Naive thymus-derived CD8-positive, alpha-beta T cell (primary cell): ENCODE results near the gene CYB561D2. TPM values are rescaled to one million over a fixed set of nuclear protein-coding genes. Genes with fewer than 3 reads are reported as not detected.

Experiments
- ATAC-seq, 2 donors: fragments of 150-1000 bp; cut with Tn5 transposase in 1 of 2; sonication (Bioruptor Pico), chemical (Tn5 transposase) in 1 of 2; 1 replicate in 1 of 2; 2 replicates in 1 of 2; pipeline ENCODE4 v1.10.0; 2021; ENCODE audit warnings: mild to moderate bottlenecking in 2 of 2, moderate library complexity in 2 of 2
- POLR2A ChIA-PET: fragments of 350-600 bp; sonication (Branson Sonifier 250); formaldehyde crosslinking; loops from one replicate; lab custom pipeline; 2021; ENCODE audit warnings: antibody characterized with exemption; lab: Charles Lee
- DNase-seq, 10 donors: peaks; one replicate each; pipeline versions ENCODE4 v3.0.0 to v3.0.0-alpha.2; 2020 to 2022
- H3K27ac Mint-ChIP-seq, 10 donors: one replicate each; pipeline ENCODE4 v1.8.0; 2020 to 2022; ENCODE audit warnings: mild to moderate bottlenecking in 10 of 10, mixed read lengths in 10 of 10, moderate library complexity in 4 of 10, inconsistent platforms in 1 of 10
- H3K27me3 Mint-ChIP-seq, 5 donors: one replicate each; pipeline ENCODE4 v1.8.0; 2021 to 2022; ENCODE audit warnings: mixed read lengths in 5 of 5
- H3K36me3 Mint-ChIP-seq, 3 donors: one replicate each; pipeline ENCODE4 v1.8.0; 2020 to 2022; ENCODE audit warnings: mixed read lengths in 3 of 3, mild to moderate bottlenecking in 2 of 3, inconsistent platforms in 1 of 3
- H3K4me1 Mint-ChIP-seq, 4 donors: one replicate each; pipeline ENCODE4 v1.8.0; 2021 to 2022; ENCODE audit warnings: mixed read lengths in 4 of 4
- H3K4me3 Mint-ChIP-seq, 10 donors: one replicate each; pipeline ENCODE4 v1.8.0; 2020 to 2022; ENCODE audit warnings: mild to moderate bottlenecking in 10 of 10, mixed read lengths in 10 of 10, moderate library complexity in 6 of 10, inconsistent platforms in 1 of 10
- H3K9me3 Mint-ChIP-seq, 9 donors: one replicate each; pipeline ENCODE4 v1.8.0; 2020 to 2022; ENCODE audit warnings: mixed read lengths in 9 of 9, mild to moderate bottlenecking in 3 of 9, inconsistent platforms in 1 of 9, moderate library complexity in 1 of 9
- polyA plus RNA-seq, 3 donors: library from polyadenylated mRNA; unstranded; fragments of 300-500 nt; fragmentation: Illumina TruSeq; gene quantifications; one replicate each; pipeline ENCODE4 v1.2.3, GENCODE V29; 2021
- total RNA-seq, 8 experiments: library from RNA in 2 of 8; stranded (reverse) in 2 of 8; gene quantifications; one replicate each; pipeline ENCODE4 v1.2.3 and lab custom pipeline; 2021 to 2026

Gene CYB561D2
- total and polyA plus RNA-seq, 5 experiments from 2014 or later, result 29.7 to 48.2 (median 45.5) TPM

- POLR2A ChIA-PET, result interaction anchor here (1.0 to 5.7 kb wide), 6 partner anchors 10 to 130 kb away, joined by 3 to 53 read pairs (median 4); partner anchors contain the start of genes HYAL3, IFRD2, NAA80 and RASSF1
- Mint-ChIP-seq H3K27ac (peak overlapping the region in 8 of 10 donors; percentile 31 to 85 (median 80)), H3K27me3 (no peaks in the 10 kb centered on the region), H3K4me3 (peak overlapping the region in 4 of 10 donors; percentile 12 to 65 (median 24)), H3K4me1 (peaks cover 10 to 55% (median 44%) of the 10 kb centered on the region in 4 donors), H3K9me3 (no peaks in the 10 kb centered on the region), H3K36me3 (peaks cover 0 to 8% (median 0%) of the 10 kb centered on the region in 3 donors)
- DNase-seq, result peak in 8 of 10 donors; percentile 39 to 76 (median 51)
- ATAC-seq, result peak; percentile 20 to 24
Measured at GRCh38 chr3:50324351-50325112, 26.1 kb upstream of the CYB561D2 start.

- peak overlapping the region in 2 of 10 donors; percentile 20 to 25 for H3K4me3 Mint-ChIP-seq
- ATAC-seq (no peak), DNase-seq (no peak)
- no peaks in the 10 kb centered on the region for H3K9me3 Mint-ChIP-seq
- H3K27ac Mint-ChIP-seq, result peak overlapping the region in 6 of 10 donors; percentile 46 to 85 (median 75)
- peaks cover 9 to 49% (median 40%) of the 10 kb centered on the region in 4 donors for H3K4me1 Mint-ChIP-seq
- no peaks in the 10 kb centered on the region for H3K27me3 Mint-ChIP-seq
- peaks cover 0 to 12% (median 0%) of the 10 kb centered on the region in 3 donors for H3K36me3 Mint-ChIP-seq
- POLR2A ChIA-PET, result interaction anchor here (1.0 to 1.3 kb wide), 2 partner anchors 10 to 26 kb away, joined by 3 to 5 read pairs; partner anchors contain the start of genes HYAL3 and NAA80
Measured at GRCh38 chr3:50325113-50325480, 25.6 kb upstream of the CYB561D2 start.

GRCh38 chr3:50325497-50326181 is 25.0 kb upstream of the CYB561D2 start:
- peaks cover 0 to 18% (median 0%) of the 10 kb centered on the region in 3 donors for H3K36me3 Mint-ChIP-seq
- POLR2A ChIA-PET, result interaction anchor here (0.6 to 0.8 kb wide), 2 partner anchors 10 to 12 kb away, joined by 3 to 5 read pairs; no protein-coding TSS in a partner anchor
- ATAC-seq (no peak), DNase-seq (no peak)
- no peaks in the 10 kb centered on the region for H3K27me3 Mint-ChIP-seq
- H3K27ac Mint-ChIP-seq, result peak overlapping the region in 2 of 10 donors; percentile 43 to 52
- H3K4me3 Mint-ChIP-seq, result peak overlapping the region in 5 of 10 donors; percentile 4 to 74 (median 31)
- H3K9me3 Mint-ChIP-seq, result no peaks in the 10 kb centered on the region
- peaks cover 7 to 44% (median 34%) of the 10 kb centered on the region in 4 donors for H3K4me1 Mint-ChIP-seq

GRCh38 chr3:50326182-50326541 is 24.5 kb upstream of the CYB561D2 start:
- POLR2A ChIA-PET, result interaction anchor here (0.6 to 2.8 kb wide), 4 partner anchors 10 to 38 kb away, joined by 3 to 15 read pairs (median 7); partner anchors contain the start of gene RASSF1
- DNase-seq (no peak), ATAC-seq (no peak)
- Mint-ChIP-seq H3K27ac (peak overlapping the region in 5 of 10 donors; percentile 19 to 66 (median 43)), H3K4me3 (peak overlapping the region in 9 of 10 donors; percentile 4 to 97 (median 67)), H3K36me3 (peaks cover 0 to 23% (median 0%) of the 10 kb centered on the region in 3 donors), H3K9me3 (no peaks in the 10 kb centered on the region), H3K27me3 (no peaks in the 10 kb centered on the region), H3K4me1 (peaks cover 6 to 44% (median 32%) of the 10 kb centered on the region in 4 donors)

GRCh38 chr3:50327129-50327528 is 23.5 kb upstream of the CYB561D2 start:
- DNase-seq (no peak), ATAC-seq (no peak)
- Mint-ChIP-seq H3K27ac (peak overlapping the region in 9 of 10 donors; percentile 31 to 96 (median 89)), H3K4me1 (peaks cover 6 to 40% (median 33%) of the 10 kb centered on the region in 4 donors), H3K36me3 (peaks cover 0 to 31% (median 0%) of the 10 kb centered on the region in 3 donors), H3K4me3 (peak overlapping the region; percentile 69 to 97 (median 86)), H3K9me3 (no peaks in the 10 kb centered on the region), H3K27me3 (no peaks in the 10 kb centered on the region)
- POLR2A ChIA-PET, result interaction anchor here (0.9 to 2.8 kb wide), 10 partner anchors 9 to 240 kb away, joined by 3 to 48 read pairs (median 11); partner anchors contain the start of genes C3orf18, CYB561D2, HYAL3 and IFRD2

GRCh38 chr3:50327943-50328691 is 22.5 kb upstream of the CYB561D2 start, which contains the start of gene TUSC2:
Gene TUSC2 (minus strand): TSS chr3:50328223. CDS start chr3:50328099, 124 bp downstream.
- Mint-ChIP-seq H3K27ac (peak within 1 kb of the TSS; percentile 85 to 97 (median 95)), H3K9me3 (no peaks in the 10 kb centered on the region), H3K4me3 (peak within 1 kb of the TSS; percentile 84 to 97 (median 94)), H3K4me1 (peaks cover 6 to 38% (median 34%) of the 10 kb centered on the region in 4 donors), H3K27me3 (no peaks in the 10 kb centered on the region), H3K36me3 (peaks cover 0 to 32% (median 0%) of the 10 kb centered on the region in 3 donors)
- DNase-seq (peak; percentile 89 to 97 (median 92)), ATAC-seq (peak; percentile 93 to 96)
- POLR2A ChIA-PET, result interaction anchor here (0.9 to 2.8 kb wide), 11 partner anchors 10 to 239 kb away, joined by 3 to 48 read pairs (median 9); partner anchors contain the start of genes C3orf18, CYB561D2, HYAL3 and IFRD2

GRCh38 chr3:50330330-50330729 is 20.3 kb upstream of the CYB561D2 start:
- Mint-ChIP-seq H3K27ac (peak overlapping the region in 3 of 10 donors; percentile 32 to 84 (median 49)), H3K4me1 (peaks cover 13 to 52% (median 42%) of the 10 kb centered on the region in 4 donors), H3K36me3 (peaks cover 0 to 39% (median 0%) of the 10 kb centered on the region in 3 donors), H3K27me3 (no peaks in the 10 kb centered on the region), H3K9me3 (no peaks in the 10 kb centered on the region), H3K4me3 (peak overlapping the region in 1 of 10 donors; percentile 14)
- DNase-seq (no peak), ATAC-seq (no peak)
- POLR2A ChIA-PET, result interaction anchor here (0.5 to 2.5 kb wide), 2 partner anchors 11 to 104 kb away, joined by 4 to 14 read pairs; partner anchors contain the start of gene RASSF1

- Mint-ChIP-seq H3K4me1 (peaks cover 16 to 58% (median 48%) of the 10 kb centered on the region in 4 donors), H3K4me3 (no peak overlapping the region), H3K27me3 (no peaks in the 10 kb centered on the region), H3K36me3 (peaks cover 0 to 39% (median 0%) of the 10 kb centered on the region in 3 donors), H3K9me3 (no peaks in the 10 kb centered on the region), H3K27ac (peak overlapping the region in 4 of 10 donors; percentile 11 to 72 (median 26))
- POLR2A ChIA-PET, result interaction anchor here (0.6 to 2.6 kb wide), 5 partner anchors 9 to 39 kb away, joined by 3 to 14 read pairs (median 4); partner anchors contain the start of genes CYB561D2, IFRD2, NPRL2 and RASSF1
- ATAC-seq, result no peak
- DNase-seq, result no peak
Measured at GRCh38 chr3:50331364-50331907, 19.2 kb upstream of the CYB561D2 start.

- peaks cover 0 to 38% (median 0%) of the 10 kb centered on the region in 3 donors for H3K36me3 Mint-ChIP-seq
- ATAC-seq (no peak), DNase-seq (no peak)
- peaks cover 27 to 58% (median 51%) of the 10 kb centered on the region in 4 donors for H3K4me1 Mint-ChIP-seq
- no peaks in the 10 kb centered on the region for H3K9me3 Mint-ChIP-seq
- peak overlapping the region; percentile 10 to 77 (median 48) for H3K4me3 Mint-ChIP-seq
- H3K27me3 Mint-ChIP-seq, result no peaks in the 10 kb centered on the region
- H3K27ac Mint-ChIP-seq, result peak overlapping the region; percentile 75 to 97 (median 93)
- POLR2A ChIA-PET, result interaction anchor here (1.1 to 1.3 kb wide), 3 partner anchors 11 to 14 kb away, joined by 3 to 4 read pairs (median 3); no protein-coding TSS in a partner anchor
Measured at GRCh38 chr3:50333744-50334328, 16.8 kb upstream of the CYB561D2 start.

- DNase-seq, result no peak
- Mint-ChIP-seq H3K9me3 (no peaks in the 10 kb centered on the region), H3K27me3 (no peaks in the 10 kb centered on the region), H3K4me3 (peak overlapping the region in 9 of 10 donors; percentile 21 to 77 (median 55)), H3K36me3 (peaks cover 0 to 37% (median 0%) of the 10 kb centered on the region in 3 donors), H3K4me1 (peaks cover 31 to 61% (median 57%) of the 10 kb centered on the region in 4 donors), H3K27ac (peak overlapping the region in 9 of 10 donors; percentile 87 to 97 (median 95))
- ATAC-seq, result no peak
- POLR2A ChIA-PET, result interaction anchor here (1.1 to 14.5 kb wide), 8 partner anchors 9 to 36 kb away, joined by 3 to 318 read pairs (median 3); partner anchors contain the start of genes CYB561D2 and NPRL2
Measured at GRCh38 chr3:50334339-50335075, 16.2 kb upstream of the CYB561D2 start.
